SK-N-SH (cell line): Measurements from ENCODE around the gene ADD1.

ENCODE experiments used
- CHD2 ChIP-seq: fragments of 150-350 bp; IDR thresholded peaks from 2 replicates; pipeline ENCODE4 v1.6.1; 2018; ENCODE audit warnings: low read length; ENCODE audit not compliant: partially characterized antibody
- ELF1 ChIP-seq: IDR thresholded peaks from 2 replicates; pipeline ENCODE4 v1.4.0; 2012
- EP300 ChIP-seq, 2 experiments: IDR thresholded peaks; 2 replicates each; pipeline versions ENCODE4 v1.4.0 to v1.6.1; 2012; ENCODE audit warnings: borderline replicate concordance in 1 of 2, low read depth in 1 of 2, low read length in 1 of 2
- FOSL2 ChIP-seq: IDR thresholded peaks from 2 replicates; pipeline ENCODE4 v1.4.0; 2012; ENCODE audit warnings: low read depth, mild to moderate bottlenecking, moderate library complexity, borderline replicate concordance
- GATA2 ChIP-seq: sonication (generic); formaldehyde crosslinking; IDR thresholded peaks from 2 replicates; pipeline ENCODE4 v1.5.0; 2020; ENCODE audit warnings: mild to moderate bottlenecking, missing genetic modification reagents
- JUND ChIP-seq: IDR thresholded peaks from 2 replicates; pipeline ENCODE4 v1.4.0; 2012
- NRF1 ChIP-seq: IDR thresholded peaks from 2 replicates; pipeline ENCODE4 v1.6.1; 2012; ENCODE audit warnings: low read depth, mild to moderate bottlenecking, low read length
- POLR2AphosphoS5 ChIP-seq: IDR thresholded peaks from 2 replicates; pipeline ENCODE4 v1.6.1; 2012; ENCODE audit warnings: low read depth, low read length
- RFX5 ChIP-seq: IDR thresholded peaks from 2 replicates; pipeline ENCODE4 v1.6.1; 2012; ENCODE audit warnings: mild to moderate bottlenecking, improper control_type of control experiment, low read length
- SIN3A ChIP-seq: IDR thresholded peaks from 2 replicates; pipeline ENCODE4 v1.6.1; 2012; ENCODE audit warnings: low read depth, mild to moderate bottlenecking, low read length, moderate library complexity, borderline replicate concordance
- YY1 ChIP-seq: IDR thresholded peaks from 2 replicates; pipeline ENCODE4 v1.4.0; 2012; ENCODE audit warnings: low read depth, mild to moderate bottlenecking
- TF ChIP-seq, protein P1 (sequence below): fragments of 200-600 bp; sonication (generic); IDR thresholded peaks from 2 replicates; pipeline ENCODE4 v1.6.1; 2017; ENCODE audit warnings: antibody characterized with exemption, mild to moderate bottlenecking, moderate library complexity
- TF ChIP-seq, protein P2 (sequence below): IDR thresholded peaks from 2 replicates; pipeline ENCODE4 v1.4.0; 2012; ENCODE audit warnings: low read depth

DNA sequence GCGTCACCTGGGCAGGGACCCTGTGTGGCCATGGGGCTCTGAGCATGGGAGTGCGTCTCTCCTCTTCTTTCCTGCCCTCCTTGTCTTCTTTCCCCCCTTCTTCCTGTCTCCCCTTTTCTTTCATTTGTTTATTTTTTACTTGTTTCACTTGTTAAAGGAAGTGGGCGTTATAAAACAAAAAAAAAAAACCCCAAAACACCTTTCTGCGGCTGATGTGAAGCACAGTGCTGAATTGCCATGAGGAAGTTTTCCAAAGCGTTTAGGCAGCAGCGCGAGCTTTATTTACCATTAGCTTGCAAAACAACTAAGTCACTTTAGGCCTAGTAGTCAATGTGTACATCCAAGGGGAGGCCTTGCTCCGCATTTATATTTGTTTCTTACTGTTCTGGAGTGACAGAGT lies 62.6 kb downstream of the ADD1 start:
- no peak for TF ChIP-seq YY1
- TF ChIP-seq, protein P1, sequence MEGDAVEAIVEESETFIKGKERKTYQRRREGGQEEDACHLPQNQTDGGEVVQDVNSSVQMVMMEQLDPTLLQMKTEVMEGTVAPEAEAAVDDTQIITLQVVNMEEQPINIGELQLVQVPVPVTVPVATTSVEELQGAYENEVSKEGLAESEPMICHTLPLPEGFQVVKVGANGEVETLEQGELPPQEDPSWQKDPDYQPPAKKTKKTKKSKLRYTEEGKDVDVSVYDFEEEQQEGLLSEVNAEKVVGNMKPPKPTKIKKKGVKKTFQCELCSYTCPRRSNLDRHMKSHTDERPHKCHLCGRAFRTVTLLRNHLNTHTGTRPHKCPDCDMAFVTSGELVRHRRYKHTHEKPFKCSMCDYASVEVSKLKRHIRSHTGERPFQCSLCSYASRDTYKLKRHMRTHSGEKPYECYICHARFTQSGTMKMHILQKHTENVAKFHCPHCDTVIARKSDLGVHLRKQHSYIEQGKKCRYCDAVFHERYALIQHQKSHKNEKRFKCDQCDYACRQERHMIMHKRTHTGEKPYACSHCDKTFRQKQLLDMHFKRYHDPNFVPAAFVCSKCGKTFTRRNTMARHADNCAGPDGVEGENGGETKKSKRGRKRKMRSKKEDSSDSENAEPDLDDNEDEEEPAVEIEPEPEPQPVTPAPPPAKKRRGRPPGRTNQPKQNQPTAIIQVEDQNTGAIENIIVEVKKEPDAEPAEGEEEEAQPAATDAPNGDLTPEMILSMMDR: no peak
- no peak for TF ChIP-seq GATA2
- no peak for TF ChIP-seq POLR2AphosphoS5
- TF ChIP-seq FOSL2: no peak
- TF ChIP-seq, protein P2, sequence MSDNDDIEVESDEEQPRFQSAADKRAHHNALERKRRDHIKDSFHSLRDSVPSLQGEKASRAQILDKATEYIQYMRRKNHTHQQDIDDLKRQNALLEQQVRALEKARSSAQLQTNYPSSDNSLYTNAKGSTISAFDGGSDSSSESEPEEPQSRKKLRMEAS: no peak
- no peak for TF ChIP-seq JUND
- TF ChIP-seq CHD2: no peak
- TF ChIP-seq SIN3A: no peak
- TF ChIP-seq RFX5: no peak
- no peak for TF ChIP-seq EP300 (IDR thresholded peaks at IDR 0.05; ENCODE audit: borderline replicate concordance in 1 of 2, low read depth in 1 of 2, low read length in 1 of 2)
- TF ChIP-seq ELF1: no peak
- TF ChIP-seq NRF1: no peak
